ENCODE measurements around the gene VCX3B.
"Not testable (repeated sequence)": the region's sequence is repeated elsewhere in the genome, so short reads cannot be mapped to it uniquely, and the experiment has no call there.

VCX3B gene

GRCh38 chrX:8455557-8455956 lies 9.1 kb upstream of the VCX3B start:
- no peak overlapping the region for H3K27ac ChIP-seq (ENCODE audit: poor library complexity, severe bottlenecking)
- H3K4me1 ChIP-seq (ENCODE audit: insufficient read depth, poor library complexity, severe bottlenecking) = no peaks in the 10 kb centered on the region
- TF ChIP-seq CTCF (IDR thresholded peaks at IDR 0.05; ENCODE audit: poor library complexity, severe bottlenecking) = peak; percentile 22
- ATAC-seq (ENCODE audit: low read depth) (0 out of 3 replicates have a peak, but pooled peaks have one; percentile 33), DNase-seq (ENCODE audit: low spot score) (no peak)
- no peak overlapping the region for H3K4me3 ChIP-seq (ENCODE audit: severe bottlenecking)
- H3K36me3 ChIP-seq (ENCODE audit: low read depth) = no peaks in the 10 kb centered on the region
- H3K9me3 ChIP-seq (ENCODE audit: severe bottlenecking) = no peaks in the 10 kb centered on the region
- H3K27me3 ChIP-seq (ENCODE audit: insufficient read depth, poor library complexity, severe bottlenecking) = no peaks in the 10 kb centered on the region

GRCh38 chrX:8462488-8462887 lies 2.1 kb upstream of the VCX3B start:
- no peak overlapping the region for H3K27ac ChIP-seq (ENCODE audit: poor library complexity, severe bottlenecking)
- no peaks in the 10 kb centered on the region for H3K4me1 ChIP-seq (ENCODE audit: insufficient read depth, poor library complexity, severe bottlenecking)
- no peaks in the 10 kb centered on the region for H3K36me3 ChIP-seq (ENCODE audit: low read depth)
- ATAC-seq (ENCODE audit: low read depth) = no peak
- DNase-seq (ENCODE audit: low spot score) = no peak
- no peak overlapping the region for H3K4me3 ChIP-seq (ENCODE audit: severe bottlenecking)
- H3K9me3 ChIP-seq (ENCODE audit: severe bottlenecking) = no peaks in the 10 kb centered on the region
- TF ChIP-seq CTCF (IDR thresholded peaks at IDR 0.05; ENCODE audit: poor library complexity, severe bottlenecking) = no peak
- H3K27me3 ChIP-seq (ENCODE audit: insufficient read depth, poor library complexity, severe bottlenecking) = no peaks in the 10 kb centered on the region

DNA sequence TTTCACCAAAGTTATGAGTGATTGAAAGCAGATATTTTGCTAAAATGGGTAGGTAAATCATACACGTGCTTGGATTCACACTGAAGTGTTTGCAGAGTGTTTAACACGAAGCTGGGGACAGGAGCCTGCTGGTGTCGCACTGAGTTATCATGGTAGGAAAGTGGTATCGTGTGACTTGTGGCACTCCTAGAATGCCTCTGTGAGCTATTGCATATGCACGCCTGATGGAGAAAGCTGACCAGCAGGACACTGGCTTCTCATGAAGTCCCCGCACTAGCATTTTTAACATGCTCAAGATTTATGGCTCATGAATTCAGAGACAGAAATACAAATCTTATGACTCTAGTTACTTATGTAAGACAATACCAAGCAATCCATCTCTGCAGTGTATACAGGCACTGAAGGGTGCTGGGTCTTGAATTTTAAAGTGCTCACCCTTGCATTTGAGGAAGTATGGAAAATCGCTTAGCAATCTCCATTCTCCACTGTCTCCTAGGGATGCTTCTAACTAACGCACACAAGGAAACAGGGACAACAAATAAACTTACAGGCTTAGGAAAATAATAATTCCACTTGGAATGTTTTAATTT lies 19.8 kb downstream of the VCX3B start:
- DNase-seq (ENCODE audit: low spot score) (no peak), ATAC-seq (ENCODE audit: low read depth) (no peak)
- Histone ChIP-seq H3K36me3 (ENCODE audit: low read depth) (no peaks in the 10 kb centered on the region), H3K9me3 (ENCODE audit: severe bottlenecking) (no peaks in the 10 kb centered on the region), H3K27me3 (ENCODE audit: insufficient read depth, poor library complexity, severe bottlenecking) (no peaks in the 10 kb centered on the region), H3K4me3 (ENCODE audit: severe bottlenecking) (no peak overlapping the region), H3K27ac (ENCODE audit: poor library complexity, severe bottlenecking) (no peak overlapping the region), H3K4me1 (ENCODE audit: insufficient read depth, poor library complexity, severe bottlenecking) (no peaks in the 10 kb centered on the region)
- TF ChIP-seq CTCF (IDR thresholded peaks at IDR 0.05; ENCODE audit: poor library complexity, severe bottlenecking) = no peak

GRCh38 chrX:8495036-8495435 lies 30.4 kb downstream of the VCX3B start:
- not testable (repeated sequence) for ATAC-seq (ENCODE audit: low read depth); H3K36me3 ChIP-seq (ENCODE audit: low read depth); H3K9me3 ChIP-seq (ENCODE audit: severe bottlenecking); DNase-seq (ENCODE audit: low spot score); H3K27me3 ChIP-seq (ENCODE audit: insufficient read depth, poor library complexity, severe bottlenecking); H3K4me1 ChIP-seq (ENCODE audit: insufficient read depth, poor library complexity, severe bottlenecking); H3K27ac ChIP-seq (ENCODE audit: poor library complexity, severe bottlenecking); H3K4me3 ChIP-seq (ENCODE audit: severe bottlenecking)

DNA sequence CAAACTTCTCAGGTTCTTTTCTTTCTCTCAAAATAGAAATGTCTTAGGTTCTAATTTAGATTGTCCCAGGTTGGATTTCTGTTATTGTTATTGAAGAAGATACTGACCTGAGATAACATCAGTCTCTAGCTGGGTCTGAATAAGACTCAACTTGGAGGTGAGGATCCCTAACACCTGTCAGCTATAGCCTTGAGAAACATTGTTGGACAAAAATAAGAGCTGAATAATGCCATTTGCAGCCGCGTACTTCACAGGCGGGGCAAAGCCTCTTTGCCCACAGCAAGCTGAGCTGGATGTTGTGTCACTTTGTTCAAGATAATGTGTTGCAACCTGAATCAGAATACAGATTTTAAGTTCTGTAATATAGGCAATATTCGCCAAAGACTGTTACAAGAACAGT lies 35.6 kb downstream of the VCX3B start:
- H3K9me3 ChIP-seq (ENCODE audit: severe bottlenecking) = no peaks in the 10 kb centered on the region
- no peaks in the 10 kb centered on the region for H3K27me3 ChIP-seq (ENCODE audit: insufficient read depth, poor library complexity, severe bottlenecking)
- no peak overlapping the region for H3K4me3 ChIP-seq (ENCODE audit: severe bottlenecking)
- ATAC-seq (ENCODE audit: low read depth) (no peak), DNase-seq (ENCODE audit: low spot score) (no peak)
- no peak overlapping the region for H3K27ac ChIP-seq (ENCODE audit: poor library complexity, severe bottlenecking)
- H3K4me1 ChIP-seq (ENCODE audit: insufficient read depth, poor library complexity, severe bottlenecking) = peaks cover 12% of the 10 kb centered on the region
- H3K36me3 ChIP-seq (ENCODE audit: low read depth) = no peaks in the 10 kb centered on the region
- no peak for TF ChIP-seq CTCF (IDR thresholded peaks at IDR 0.05; ENCODE audit: poor library complexity, severe bottlenecking)

DNA sequence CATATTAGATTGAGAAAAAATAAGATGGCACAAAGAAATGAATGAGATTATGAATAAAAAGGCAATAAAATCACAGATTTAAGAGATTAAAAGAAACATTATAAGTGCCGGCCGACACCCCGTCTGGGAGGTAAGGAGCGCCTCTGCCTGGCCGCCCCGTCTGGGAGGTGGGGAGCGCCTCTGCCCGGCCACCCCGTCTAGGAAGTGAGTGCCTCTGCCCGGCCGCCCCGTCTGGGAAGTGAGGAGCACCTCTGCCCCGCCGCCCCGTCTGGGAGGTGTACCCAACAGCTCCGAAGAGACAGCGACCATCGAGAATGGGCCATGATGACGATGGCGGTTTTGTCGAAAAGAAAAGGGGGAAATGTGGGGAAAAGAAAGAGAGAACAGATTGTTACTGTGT lies 37.5 kb downstream of the VCX3B start:
- not testable (repeated sequence) for H3K27me3 ChIP-seq (ENCODE audit: insufficient read depth, poor library complexity, severe bottlenecking); DNase-seq (ENCODE audit: low spot score); H3K36me3 ChIP-seq (ENCODE audit: low read depth); H3K4me3 ChIP-seq (ENCODE audit: severe bottlenecking); H3K9me3 ChIP-seq (ENCODE audit: severe bottlenecking); ATAC-seq (ENCODE audit: low read depth); H3K27ac ChIP-seq (ENCODE audit: poor library complexity, severe bottlenecking)
- H3K4me1 ChIP-seq (ENCODE audit: insufficient read depth, poor library complexity, severe bottlenecking) = peaks cover 12% of the 10 kb centered on the region

Data from RWPE2 (cell line).